HL-60/S4 treated with phorbol 12-myristate 13-acetate at 8.2 ng/mL for 4 days and 3 days (cell line): ENCODE measurements around the gene HNRNPA1.

Experiments used
- in situ Hi-C: fragments of 300-500 bp; cut with MboI; formaldehyde crosslinking; loops from 2 replicates; pipeline ENCODE4 v1.15.0; 2022; ENCODE audit warnings: low sequenced_read_pairs

The HNRNPA1 gene

GRCh38 chr12:54333420-54334034, 53.0 kb downstream of the HNRNPA1 start:
- in situ Hi-C loops = no loop called here
